A673 (cell line): ENCODE results near the gene CYTH4. TPM values are rescaled to one million over a fixed set of nuclear protein-coding genes. Genes with fewer than 3 reads are reported as not detected.

Experiments used
- BruUV-seq: library from RNA; stranded (reverse); fragments of 400-500 nt; replicated peaks from 2 replicates; lab custom pipeline; 2021; lab: Mats Ljungman, UMichigan
- CTCF ChIA-PET: fragments of 300-600 bp; sonication (Branson Sonifier 250); formaldehyde crosslinking; loops from one replicate; lab custom pipeline; 2022; ENCODE audit warnings: antibody characterized with exemption; lab: Charles Lee
- POLR2A ChIA-PET: fragments of 300-600 bp; sonication (Branson Sonifier 250); formaldehyde crosslinking; loops from one replicate; lab custom pipeline; 2022; ENCODE audit warnings: antibody characterized with exemption; ENCODE audit not compliant: low non-redundant PET; lab: Charles Lee
- DNase-seq: peaks from one replicate; pipeline ENCODE4 v3.0.0-alpha.2; 2015; ENCODE audit warnings: low spot score
- H3K27ac ChIP-seq: fragments of 200-600 bp; sonication (generic); 2 replicates; pipeline ENCODE4 v1.5.1; 2016; ENCODE audit warnings: mixed run types, low read depth, mild to moderate bottlenecking, mixed read lengths, antibody characterized with exemption, low read length; ENCODE audit not compliant: poor library complexity, severe bottlenecking
- H3K27me3 ChIP-seq: fragments of 200-600 bp; sonication (generic); replicated peaks from 2 replicates; pipeline ENCODE4 v1.6.1; 2017; ENCODE audit warnings: mixed run types, low read depth, mild to moderate bottlenecking, mixed read lengths, antibody characterized with exemption, low read length; ENCODE audit not compliant: insufficient read depth, poor library complexity
- H3K36me3 ChIP-seq: fragments of 200-600 bp; sonication (generic); 2 replicates; pipeline ENCODE4 v1.6.1; 2016; ENCODE audit warnings: mixed run types, mild to moderate bottlenecking, mixed read lengths, antibody characterized with exemption, low read length; ENCODE audit not compliant: insufficient read depth, poor library complexity, severe bottlenecking
- H3K4me1 ChIP-seq: fragments of 200-600 bp; sonication (generic); 2 replicates; pipeline ENCODE4 v1.6.1; 2017; ENCODE audit warnings: mixed run types, mild to moderate bottlenecking, mixed read lengths, antibody characterized with exemption, low read length; ENCODE audit not compliant: insufficient read depth, poor library complexity, severe bottlenecking
- H3K4me3 ChIP-seq: fragments of 200-600 bp; sonication (generic); 2 replicates; pipeline ENCODE4 v1.5.1; 2016; ENCODE audit warnings: low read depth, mixed run types, mild to moderate bottlenecking, mixed read lengths, low read length; ENCODE audit not compliant: poor library complexity, severe bottlenecking
- H3K9me3 ChIP-seq: fragments of 200-600 bp; sonication (generic); 2 replicates; pipeline ENCODE4 v1.6.1; 2016; ENCODE audit warnings: mixed run types, low read depth, mild to moderate bottlenecking, mixed read lengths, antibody characterized with exemption, low read length; ENCODE audit not compliant: poor library complexity, severe bottlenecking
- CTCF ChIP-seq: fragments of 300-800, 200-600 bp; sonication (generic); conservative IDR thresholded peaks from 2 replicates; pipeline ENCODE4 v1.5.1; 2017; ENCODE audit warnings: low read depth, mild to moderate bottlenecking, antibody characterized with exemption, low read length, moderate library complexity, mixed read lengths
- EZH2 ChIP-seq: fragments of 200-600 bp; sonication (generic); IDR thresholded peaks from 2 replicates; pipeline ENCODE4 v1.6.1; 2017; ENCODE audit warnings: borderline replicate concordance, low read depth, mild to moderate bottlenecking, mixed read lengths, antibody characterized with exemption, low read length; ENCODE audit not compliant: poor library complexity, severe bottlenecking
- intact Hi-C: fragments of 100-400 bp; cut with micrococcal nuclease; formaldehyde crosslinking; loops from one replicate; pipeline ENCODE4 v1.10.0; 2022; ENCODE audit not compliant: unreplicated experiment
- total RNA-seq: library from RNA; stranded (reverse); gene quantifications from 2 replicates; pipeline ENCODE4 v1.2.3, GENCODE V29; 2021

CYTH4 gene
- total RNA-seq, 1 experiment from 2014 or later, result not detected

DNA sequence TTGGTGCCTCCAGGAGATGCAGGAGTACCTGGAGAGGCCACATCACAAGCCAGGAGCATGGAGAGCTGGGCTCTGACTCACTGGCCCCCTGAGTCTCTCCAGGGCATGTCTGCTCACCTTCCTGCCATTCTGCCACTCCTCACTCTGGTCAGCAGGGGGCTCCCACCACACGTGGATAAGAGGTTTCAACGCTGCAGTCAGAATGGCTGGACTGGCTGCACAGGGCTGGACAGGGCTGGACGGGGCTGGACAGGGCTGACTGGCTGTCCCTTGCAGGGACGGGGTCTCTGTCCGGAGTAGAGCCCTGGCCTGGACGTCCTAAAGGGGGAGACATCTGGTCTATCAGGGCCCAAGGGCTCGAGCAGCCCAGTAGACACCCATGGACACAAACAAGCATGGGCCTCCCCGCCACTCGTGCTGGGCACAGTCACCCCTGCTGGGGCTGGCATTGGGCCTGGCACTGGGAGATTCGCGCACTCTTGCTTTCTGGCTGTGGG, 34.6 kb downstream of the CYTH4 start:
- no peak overlapping the region for H3K27ac ChIP-seq
- no peaks in the 10 kb centered on the region for H3K9me3 ChIP-seq
- peak; percentile 74 for DNase-seq
- POLR2A ChIA-PET, result no interaction called here
- no peaks in the 10 kb centered on the region for H3K27me3 ChIP-seq
- no peaks in the 10 kb centered on the region for H3K4me1 ChIP-seq
- intact Hi-C loops, result loop anchor here (2.0 to 10.0 kb wide), 2 partner anchors 140 to 248 kb away; partner anchors contain the start of gene CDC42EP1
- peak; percentile 87 for TF ChIP-seq CTCF
- no peak for TF ChIP-seq EZH2
- H3K4me3 ChIP-seq, result no peak overlapping the region
- no peaks in the 10 kb centered on the region for H3K36me3 ChIP-seq
- CTCF ChIA-PET, result interaction anchor here (0.6 kb wide), 1 partner anchor 142 kb away, joined by 4 read pairs; no protein-coding TSS in a partner anchor
- BruUV-seq, result no TSS peak

- Histone ChIP-seq H3K27me3 (no peaks in the 10 kb centered on the region), H3K36me3 (no peaks in the 10 kb centered on the region), H3K4me3 (no peak overlapping the region), H3K9me3 (no peaks in the 10 kb centered on the region), H3K4me1 (no peaks in the 10 kb centered on the region), H3K27ac (no peak overlapping the region)
- intact Hi-C loops, result loop anchor here (1.0 to 10.0 kb wide), 3 partner anchors 112 to 247 kb away; partner anchors contain the start of gene CDC42EP1
- ChIA-PET CTCF (interaction anchor here (1.3 kb wide), 1 partner anchor 111 kb away, joined by 3 read pairs; no protein-coding TSS in a partner anchor), POLR2A (interaction anchor here (0.6 kb wide), 1 partner anchor 201 kb away, joined by 5 read pairs; no protein-coding TSS in a partner anchor)
- no peak for TF ChIP-seq EZH2
- no peak for DNase-seq
- no TSS peak for BruUV-seq
Observed at GRCh38 chr22:37317698-37318210, 35.4 kb downstream of the CYTH4 start.

DNA sequence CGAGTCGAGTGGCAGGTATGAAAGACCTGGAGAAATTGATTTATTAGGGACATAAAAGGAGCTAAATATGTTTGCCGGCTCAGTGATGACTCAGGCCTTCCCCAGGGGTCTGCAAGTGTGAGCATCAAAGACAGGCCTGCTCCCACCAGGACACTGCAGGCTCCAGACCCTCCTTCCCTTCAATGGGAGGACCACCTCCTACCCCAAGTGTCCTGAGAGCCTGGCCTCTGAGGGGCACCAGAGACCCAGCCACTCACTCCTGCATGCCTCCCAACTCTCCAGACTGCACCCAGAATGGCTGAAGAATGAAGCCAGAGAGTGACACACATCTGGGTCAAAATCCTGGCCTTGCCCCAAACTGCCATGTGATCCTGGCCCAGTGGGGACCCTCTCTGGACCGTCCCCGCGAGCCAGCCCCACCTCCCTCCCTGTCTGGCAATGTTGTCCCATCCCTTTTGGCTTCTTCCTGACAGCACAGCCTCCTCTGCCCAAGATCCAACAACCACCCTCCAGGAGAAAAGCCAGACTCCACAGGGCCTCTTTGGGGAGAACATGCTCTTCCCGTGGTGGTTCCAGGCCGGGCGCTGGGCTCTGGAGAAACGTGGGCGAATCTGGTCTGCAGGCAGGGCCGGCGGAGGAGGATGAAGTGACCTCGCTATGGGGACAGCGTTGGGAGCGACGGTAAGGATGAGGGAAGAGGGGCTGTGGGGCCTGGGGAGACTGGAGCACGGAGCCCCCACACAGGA, 36.2 kb downstream of the CYTH4 start:
- BruUV-seq, result no TSS peak
- intact Hi-C loops, result loop anchor here (1.0 to 10.0 kb wide), 2 partner anchors 111 to 246 kb away; partner anchors contain the start of gene CDC42EP1
- Histone ChIP-seq H3K36me3 (no peaks in the 10 kb centered on the region), H3K27me3 (peaks cover 3% of the 10 kb centered on the region), H3K27ac (no peak overlapping the region), H3K4me3 (no peak overlapping the region), H3K9me3 (no peaks in the 10 kb centered on the region), H3K4me1 (no peaks in the 10 kb centered on the region)
- ChIA-PET POLR2A (interaction anchor here (0.6 kb wide), 1 partner anchor 200 kb away, joined by 5 read pairs; no protein-coding TSS in a partner anchor), CTCF (interaction anchor here (1.3 kb wide), 1 partner anchor 110 kb away, joined by 3 read pairs; no protein-coding TSS in a partner anchor)
- DNase-seq, result no peak
- TF ChIP-seq CTCF, result no peak
- TF ChIP-seq EZH2, result no peak
